Fibroblast of upper back skin (primary cell): ENCODE results near the gene RFC2.

ENCODE experiments used
- DNase-seq: peaks from one replicate; pipeline ENCODE4 v3.0.0-alpha.2; 2013

The RFC2 gene

DNA sequence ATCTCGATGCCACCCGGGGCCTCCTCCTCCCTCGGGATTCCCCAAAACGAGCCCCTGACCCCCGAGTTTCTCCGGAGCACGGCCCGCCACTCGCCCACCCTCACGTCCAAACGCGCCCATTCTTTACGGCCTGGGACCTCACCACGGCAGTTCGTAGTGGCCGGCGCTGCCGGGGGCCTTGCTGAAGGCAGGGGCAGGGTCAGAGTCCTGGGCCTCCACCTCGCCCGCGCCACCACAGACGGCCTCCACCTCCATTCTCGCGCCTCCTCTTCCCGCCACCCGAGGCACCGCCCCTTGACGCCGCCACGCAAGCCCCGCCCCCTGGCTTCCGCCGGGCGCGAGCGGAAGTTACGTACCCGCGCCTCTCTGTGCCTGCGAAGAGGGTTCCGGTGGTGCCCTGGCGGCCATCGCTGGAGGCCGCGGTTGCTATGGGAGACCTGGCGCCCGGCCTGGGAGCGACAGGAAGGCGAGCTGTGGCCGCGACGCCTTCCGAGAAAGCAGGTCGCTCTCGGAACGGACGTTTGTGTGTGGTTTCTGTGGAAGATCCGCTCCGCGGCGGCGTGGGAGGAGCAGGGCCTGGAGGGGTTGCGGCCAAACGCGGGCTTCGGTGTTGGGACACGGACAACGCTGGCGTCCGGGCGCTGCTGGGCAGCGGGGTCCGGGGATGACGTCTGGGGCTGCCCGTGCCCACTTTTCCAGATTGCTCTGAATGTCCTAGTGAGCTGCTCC, at the start of gene RFC2:
TSS of gene RFC2 (minus strand) at position 271 of the 729 bp plus-strand sequence. CDS start at position 255, 16 bp downstream.
- peak; percentile 94 for DNase-seq

DNA sequence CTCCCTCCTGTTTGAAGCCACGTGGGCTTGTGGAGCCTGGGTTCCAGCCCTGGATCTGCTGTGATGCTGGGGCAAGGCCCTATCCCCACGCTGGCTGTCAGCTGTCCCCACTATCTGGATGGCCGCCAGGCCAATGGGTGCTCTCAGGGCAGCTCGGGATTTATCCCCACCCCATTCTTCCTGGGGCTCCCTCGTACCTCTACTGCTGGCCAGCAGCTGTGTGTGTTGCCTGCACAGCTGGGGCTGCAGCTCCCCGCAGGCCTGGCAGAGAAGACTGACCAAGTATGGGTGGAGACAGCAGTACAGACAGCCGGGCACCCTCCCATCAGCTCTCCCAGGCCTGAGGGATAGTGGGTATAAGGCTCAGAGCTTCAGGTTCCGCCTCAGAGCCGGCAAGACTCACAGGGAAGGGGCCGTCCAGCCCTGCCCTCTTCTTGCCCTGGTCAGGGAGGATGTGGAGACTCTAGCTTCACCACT, 48.6 kb upstream of the RFC2 start:
- DNase-seq: no peak

DNA sequence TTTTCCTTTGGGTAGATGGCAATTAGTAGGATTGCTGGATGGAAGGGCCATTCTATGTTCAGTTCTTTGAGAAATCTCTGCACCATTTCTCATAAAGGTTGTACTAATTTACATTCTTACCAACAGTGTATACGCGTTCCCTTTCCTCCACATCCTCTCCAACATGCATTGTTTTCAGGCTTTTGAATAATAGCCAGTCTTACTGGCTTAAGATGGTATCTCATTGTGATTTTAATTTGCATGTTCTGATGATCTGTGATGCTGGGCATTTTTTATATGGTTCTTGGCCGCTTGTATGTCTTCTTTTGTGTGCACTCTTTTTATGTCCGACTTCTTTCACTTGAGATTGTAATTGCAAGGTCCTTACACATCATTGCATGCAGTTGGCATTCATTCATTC, 46.7 kb upstream of the RFC2 start:
- no peak for DNase-seq

DNA sequence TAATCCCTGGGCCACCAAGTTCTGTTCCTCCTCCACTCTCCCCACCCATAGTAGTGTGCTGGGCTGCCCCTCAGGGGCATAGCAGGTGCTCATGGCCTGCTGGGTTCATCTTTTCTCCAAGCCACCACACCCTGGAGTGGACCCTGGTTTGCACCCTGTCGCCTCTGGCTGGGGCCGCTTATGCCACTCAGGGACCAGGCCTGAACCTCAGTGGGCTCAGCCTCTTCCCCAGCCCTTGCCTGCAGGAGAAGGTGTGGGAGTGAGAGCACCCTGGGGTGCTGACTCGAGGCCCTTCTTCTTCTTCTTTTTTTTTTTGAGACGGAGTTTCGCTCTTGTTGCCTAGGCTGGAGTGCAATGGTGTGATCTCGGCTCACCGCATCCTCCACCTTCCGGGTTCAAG, 45.2 kb upstream of the RFC2 start:
- no peak for DNase-seq

DNA sequence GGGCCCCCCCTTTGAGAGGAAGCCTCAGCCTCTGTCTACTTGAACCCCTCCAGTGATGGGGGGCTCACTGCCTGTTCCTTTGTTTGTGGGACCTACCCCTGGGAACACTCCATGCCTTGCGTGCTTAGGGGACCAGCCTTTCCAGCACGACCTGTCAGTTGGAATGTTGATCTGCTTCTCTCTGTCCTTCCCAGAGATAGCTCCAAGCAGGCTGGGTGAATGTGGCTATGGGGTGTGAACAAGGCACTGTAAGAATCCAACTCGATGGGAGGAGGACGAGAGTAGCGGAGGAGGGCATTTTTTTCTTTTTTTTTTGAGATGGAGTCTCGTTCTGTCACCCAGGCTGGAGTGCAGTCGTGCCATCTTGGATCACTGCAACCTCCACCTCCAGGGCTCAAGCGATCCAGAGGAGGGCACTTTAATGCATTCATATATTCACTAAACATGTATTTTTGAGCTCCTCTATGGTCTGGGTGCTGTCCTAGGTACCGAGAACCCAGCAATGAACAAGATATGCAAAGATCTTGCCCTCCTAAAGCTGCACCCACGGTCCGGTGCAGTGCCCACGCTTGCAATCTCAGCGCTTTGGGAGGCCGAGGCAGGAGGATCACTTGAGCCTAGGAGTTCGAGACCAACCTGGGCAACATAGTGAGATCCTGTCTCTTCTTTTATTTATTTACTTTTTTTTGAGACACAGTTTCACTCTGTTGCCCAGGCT, 43.5 kb upstream of the RFC2 start:
- DNase-seq: no peak

DNA sequence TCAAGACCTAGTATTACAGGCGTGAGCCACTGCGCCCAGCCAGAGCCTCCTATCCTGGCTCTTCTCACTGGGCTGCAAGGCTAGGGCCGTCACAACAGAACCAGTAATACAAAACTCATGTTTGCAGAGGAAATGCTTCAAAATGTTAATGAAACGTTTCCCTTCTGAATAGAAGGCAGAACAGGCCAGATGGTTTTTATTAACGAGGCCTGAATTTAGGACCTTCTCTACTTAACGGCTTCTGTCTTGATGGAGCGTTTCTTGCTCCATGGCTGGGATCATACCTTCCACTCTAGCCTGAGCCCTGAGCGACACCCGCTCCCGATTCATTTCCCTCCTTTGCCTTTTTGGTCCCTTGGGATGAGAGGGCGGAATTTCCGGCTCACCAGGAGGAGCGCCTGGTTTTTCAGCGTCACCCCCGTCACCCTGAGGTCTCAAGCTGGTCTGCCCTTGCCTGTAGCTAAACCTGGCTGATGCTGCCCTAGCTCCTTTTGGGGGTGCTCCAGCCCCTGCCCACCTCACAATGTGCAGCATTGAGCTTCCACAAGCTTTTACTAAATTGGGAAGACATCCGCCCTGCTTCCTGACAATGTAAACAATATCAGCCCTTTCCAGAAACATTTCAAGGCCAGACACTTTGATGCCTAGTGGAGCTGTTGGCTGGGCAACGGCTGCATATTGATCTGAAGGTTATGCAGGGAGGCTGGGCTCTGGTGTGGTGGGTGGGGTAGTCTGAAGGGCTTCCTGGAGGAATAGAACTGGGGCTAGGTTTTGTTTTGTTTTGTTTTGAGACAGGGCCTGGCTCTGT, 40.2 kb upstream of the RFC2 start:
- DNase-seq: peak; percentile 82

DNA sequence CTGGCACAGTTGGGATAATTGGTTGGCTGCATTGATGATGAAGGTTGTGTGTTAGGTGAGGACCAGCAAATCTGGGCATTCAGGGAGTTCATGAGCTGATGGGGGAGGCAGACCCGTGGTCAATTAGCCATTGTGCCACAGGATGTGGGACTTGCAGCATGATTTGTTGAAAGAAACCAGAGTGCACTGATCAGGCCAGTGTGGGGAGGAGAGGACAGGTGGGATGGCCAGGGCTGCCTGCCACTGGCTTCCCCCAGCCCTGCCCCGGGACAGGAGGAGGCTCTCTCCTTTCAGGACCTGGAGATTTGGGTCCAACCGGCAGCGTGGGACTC, 39.3 kb upstream of the RFC2 start:
- no peak for DNase-seq

DNA sequence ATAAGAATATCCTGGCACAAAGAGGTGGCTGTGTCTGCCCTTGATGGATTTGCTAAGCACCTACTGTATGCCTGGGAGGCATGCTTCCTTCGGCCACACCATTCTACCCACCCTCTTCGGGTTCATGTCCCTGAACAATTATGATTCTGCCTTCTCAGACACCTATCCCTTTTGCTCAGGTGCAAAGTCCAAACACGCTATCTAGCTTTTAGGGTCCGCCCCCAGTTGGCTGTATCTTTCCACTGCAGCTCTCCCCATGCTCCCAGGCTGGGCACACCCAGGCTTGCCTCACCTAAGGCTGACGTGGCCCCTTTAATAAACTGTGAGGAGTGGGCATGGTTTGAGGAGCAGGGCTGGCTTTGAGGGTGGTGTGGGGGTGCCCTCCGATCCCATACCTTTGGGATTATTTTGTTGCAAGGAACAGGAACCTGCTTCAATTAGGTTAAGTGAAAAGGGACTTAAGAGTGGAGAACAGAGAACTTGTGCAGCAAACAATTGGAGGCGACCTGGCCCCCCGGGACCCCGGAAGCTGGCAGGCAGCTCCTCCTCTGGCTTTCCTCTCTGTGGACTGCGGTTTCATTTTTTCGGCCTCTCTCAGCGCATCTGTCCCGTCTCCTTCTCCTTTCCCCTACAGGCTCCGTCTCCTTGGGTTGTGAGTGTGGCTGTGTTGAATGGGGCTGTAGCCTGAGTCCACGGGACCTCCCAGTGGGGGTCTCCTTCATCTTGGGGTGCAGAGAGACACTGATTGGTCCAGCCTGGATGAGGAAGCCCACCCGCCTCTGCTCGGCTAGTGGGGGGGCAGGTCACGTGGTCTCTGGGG, 38.8 kb upstream of the RFC2 start:
- no peak for DNase-seq

DNA sequence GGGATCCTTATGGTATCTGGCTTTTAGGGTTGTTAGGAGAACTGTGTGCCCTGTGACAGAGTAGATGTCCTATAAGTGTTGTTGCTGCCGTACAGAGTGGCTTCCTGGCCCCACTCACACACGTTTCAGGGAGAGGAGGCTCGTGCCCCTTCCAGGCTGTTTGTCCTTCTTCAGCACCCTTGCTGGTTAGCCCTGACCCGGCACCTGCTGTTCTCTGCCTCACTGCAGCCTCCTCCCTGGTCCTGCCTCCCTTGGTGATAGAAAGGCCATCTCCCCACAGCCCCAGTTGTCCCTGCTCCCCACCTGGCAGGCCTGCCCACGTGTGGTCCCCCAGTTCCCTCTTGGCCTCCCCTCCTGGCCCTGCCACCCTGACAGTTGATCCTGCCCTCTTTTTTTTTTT, 37.3 kb upstream of the RFC2 start:
- DNase-seq: no peak

DNA sequence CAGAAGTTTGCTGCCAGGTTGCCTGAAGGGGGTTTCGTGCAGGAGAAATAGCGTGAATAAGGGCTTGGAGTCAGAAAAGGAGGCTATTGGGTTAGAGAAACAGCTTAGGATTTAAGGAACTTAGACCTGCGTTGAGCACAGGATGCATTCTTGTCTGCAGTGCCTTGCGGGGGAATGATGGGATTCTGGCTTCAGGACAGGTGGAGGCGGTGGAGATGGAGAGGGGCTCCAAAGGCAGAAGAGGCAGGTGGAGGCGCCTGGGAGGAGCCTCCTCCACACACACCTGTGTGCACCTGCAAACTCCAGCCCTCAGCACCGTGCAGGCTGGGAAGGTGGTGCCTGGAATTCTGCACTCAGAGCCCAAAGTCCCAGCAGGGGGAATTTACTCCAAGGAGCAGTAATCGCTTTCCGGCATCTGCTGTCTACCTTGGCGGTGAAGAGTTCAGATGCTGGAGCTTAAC, 36.8 kb upstream of the RFC2 start:
- DNase-seq: no peak

DNA sequence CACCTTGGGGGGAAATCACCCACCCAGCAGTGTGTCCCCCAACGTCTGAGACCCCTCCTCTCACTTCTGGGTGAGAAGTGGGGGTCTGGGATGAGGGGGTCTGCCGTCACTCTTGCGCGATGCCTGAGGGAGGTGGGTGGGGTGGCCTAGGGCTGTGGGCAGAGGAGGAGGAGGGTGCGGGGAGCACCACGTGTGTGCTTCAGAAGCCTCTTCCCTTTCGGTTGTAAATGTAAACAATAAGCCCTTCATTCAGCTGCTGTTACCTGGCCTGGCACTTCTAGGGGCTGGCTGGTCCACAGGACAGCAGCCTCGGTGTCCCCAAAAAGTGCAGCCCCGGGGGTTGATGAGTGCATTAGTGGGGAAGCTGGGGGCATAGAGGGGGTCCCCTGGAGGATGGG, 36.4 kb upstream of the RFC2 start:
- no peak for DNase-seq

DNA sequence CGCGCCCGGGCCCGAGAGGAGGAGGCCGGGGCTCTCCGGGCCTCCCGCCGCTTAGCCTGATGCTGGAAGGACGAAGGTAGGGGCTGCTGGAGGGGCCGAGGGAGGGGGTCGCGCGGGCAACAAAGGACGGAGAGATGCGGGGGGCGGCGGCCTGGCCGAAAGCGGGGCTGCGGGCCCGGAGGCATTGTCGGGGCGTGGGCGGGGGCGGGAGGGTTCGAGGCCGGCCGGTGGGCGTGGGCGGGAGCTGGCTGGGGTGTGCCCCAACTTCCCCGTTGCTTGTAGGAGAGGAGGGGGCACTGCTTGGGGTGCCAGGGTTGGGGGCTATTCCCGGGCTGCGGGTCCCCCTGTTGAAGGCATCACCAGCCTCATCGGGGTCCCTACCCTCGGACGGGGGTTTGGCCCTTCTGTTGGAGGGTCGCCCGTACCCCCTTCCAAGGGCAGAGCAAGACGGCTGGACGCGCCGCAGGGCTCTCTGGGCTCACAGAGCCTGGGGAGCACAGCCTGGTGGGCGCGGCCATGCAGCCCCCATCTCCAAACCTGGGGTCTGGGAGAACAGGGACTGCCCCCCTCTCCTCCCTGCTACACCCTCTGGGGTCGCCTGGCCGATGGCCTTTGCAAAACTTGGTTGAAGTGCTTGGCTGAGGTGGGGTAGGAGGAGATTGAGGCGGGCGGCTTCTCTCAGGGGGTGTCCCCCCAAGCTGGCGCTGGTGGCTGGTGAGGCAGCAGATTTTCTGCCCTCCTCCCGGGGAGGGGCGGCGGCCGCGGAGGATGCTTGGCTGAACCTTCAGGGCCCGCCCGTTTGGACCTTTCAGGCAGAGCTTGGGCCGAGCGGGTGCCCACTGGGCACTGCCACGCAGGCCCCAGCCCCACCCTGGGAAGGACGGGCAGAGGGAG, 35.7 kb upstream of the RFC2 start:
- DNase-seq: no peak

DNA sequence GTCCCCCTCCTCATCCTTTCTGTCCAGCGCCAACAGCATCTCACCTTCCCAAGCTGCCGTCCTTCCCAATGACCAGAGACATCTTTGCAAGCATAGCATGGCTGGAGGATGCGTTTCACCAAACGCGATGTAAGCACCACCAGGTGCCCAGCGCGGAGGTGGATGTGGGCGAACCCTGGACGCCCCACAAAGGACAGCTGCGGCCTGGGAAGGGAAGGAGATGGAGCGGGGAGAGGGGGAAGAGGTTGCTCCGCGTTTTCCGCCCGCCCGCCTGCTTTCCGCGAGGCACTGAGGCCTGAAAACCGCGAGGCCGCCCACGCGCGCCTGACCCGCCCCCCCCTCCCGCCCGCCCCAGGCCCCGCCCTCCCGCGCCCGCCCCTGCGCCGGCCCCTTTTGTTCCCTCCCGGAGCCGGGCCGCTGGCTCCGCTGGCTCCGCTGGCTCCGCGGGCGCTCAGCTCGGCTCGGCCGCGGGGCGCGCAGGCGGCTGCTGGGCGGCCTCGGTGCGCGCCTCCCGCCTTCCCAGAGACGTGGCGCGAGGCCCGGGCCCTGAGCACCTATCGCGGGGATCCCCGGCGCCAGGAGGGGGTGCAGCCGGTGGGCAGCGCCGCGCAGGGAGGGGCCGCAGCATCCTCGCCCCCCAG, 34.9 kb upstream of the RFC2 start, which contains the start of gene CLIP2:
TSS of gene CLIP2 (plus strand) at position 390 of the 641 bp plus-strand sequence. CDS start 28,140 bp downstream, outside the sequence.
- DNase-seq: peak; percentile 76

DNA sequence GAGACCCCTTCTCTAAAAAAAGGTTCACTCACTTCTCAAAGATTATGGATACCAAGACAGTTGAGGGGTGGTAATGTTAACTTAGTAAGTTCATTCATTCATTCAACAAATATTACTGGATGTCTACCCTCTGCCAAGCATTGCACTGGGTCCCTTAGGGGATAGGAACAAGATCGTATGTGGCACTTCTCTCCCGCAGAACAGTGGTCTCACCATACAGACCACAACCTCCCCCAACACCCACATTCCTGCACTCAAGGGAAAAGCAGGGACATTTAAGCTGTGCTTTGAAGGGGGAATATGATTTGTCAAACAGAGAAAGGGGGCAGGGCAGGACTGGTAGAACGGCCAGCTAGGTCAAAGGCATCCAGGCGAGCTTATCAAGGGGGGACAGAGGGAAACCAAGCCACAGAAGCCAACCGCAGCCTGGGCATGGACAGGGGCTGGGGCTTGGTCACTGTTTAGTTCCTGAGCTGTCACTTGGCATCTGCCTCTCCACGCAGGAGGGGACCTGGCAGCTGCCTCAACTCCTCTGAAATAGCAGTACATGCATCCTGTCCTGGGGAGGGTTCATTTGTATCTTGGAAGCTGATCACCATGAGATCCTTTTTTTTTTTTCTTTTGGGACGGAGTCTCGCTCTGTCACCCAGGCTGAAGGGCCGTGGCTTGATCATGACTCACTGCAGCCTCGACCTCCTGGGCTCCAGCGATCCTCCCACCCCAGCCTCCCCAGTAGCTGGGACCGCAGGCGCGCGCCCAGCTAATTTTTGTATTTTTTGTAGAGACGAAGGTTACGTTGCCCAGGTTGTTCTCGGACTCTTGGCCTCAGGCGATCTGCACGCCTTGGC, 34.1 kb upstream of the RFC2 start:
- DNase-seq: no peak

DNA sequence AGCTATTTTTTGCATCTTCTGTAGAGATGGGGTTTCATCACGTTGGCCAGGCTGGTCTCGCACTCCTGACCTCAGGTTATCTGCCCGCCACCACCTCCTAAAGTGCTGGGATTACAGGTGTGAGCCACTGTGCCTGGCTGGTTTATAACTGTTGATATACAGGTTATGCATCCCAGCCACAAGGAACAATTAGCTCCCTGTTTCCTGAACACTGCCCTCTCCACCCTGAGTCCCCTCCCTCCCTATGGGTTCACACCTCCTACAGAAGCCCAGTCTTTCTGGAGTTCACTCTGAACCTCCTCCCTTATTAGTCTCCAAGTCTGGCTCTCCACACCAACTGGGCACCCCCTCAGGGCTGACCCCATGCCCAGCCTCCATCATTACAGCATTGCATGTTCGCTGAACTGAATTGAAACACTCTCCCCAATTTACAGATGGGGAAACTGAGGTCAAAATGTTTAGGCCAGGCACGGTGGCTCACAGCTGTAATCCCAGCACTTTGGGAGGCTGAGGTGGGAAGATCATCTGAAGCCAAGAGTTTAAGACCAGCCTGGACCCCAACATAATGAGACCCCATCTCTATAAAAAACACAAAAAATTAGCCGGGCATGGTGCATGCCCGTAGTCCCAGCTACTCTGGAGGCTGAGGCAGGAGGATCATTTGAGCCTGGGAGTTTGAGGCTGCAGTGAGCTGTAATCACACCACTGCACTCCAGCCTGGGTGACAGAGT, 33.3 kb upstream of the RFC2 start:
- DNase-seq: no peak

DNA sequence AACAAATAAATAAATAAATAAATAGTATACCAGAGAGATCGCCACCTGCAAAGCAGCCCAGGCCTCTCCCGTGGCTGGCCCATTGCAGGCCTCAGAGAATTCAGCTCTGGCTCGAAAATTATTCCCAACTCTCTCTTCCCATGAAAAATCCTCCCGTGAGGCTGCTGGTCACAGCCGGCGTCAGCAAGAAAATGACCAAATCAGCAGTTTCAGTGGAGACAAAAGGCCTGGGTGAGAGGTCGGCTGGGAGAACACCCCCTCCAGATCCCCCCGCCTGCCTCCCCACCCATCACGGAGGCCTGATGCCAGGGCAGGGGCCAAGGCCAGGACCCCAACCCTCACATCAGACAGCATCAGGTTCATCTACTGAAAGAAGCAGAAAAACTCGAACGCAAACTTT, 31.9 kb upstream of the RFC2 start:
- no peak for DNase-seq

DNA sequence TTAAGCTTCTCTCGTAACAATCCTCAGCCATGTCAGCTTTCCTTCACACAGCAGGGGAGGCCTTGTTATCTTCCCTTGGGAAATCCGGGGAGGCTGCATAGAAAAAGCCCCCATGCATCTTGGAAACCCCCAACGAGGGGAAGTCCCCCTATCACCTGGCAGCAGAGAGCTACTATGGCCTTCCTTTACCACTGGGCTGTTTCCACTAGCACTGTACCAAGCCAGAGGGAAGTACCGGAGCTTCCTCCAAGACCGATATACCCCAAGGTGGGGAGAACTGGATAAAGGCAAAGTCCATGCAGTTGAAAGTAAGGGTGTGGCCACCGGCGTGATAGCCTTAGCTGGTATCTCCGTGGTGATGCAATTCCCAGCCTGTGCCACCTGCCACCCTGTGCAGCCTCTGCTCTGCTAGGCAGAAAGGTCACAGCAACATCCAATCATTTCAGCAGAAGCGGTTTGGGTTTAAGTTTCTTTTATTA, 30.6 kb upstream of the RFC2 start:
- DNase-seq: no peak

DNA sequence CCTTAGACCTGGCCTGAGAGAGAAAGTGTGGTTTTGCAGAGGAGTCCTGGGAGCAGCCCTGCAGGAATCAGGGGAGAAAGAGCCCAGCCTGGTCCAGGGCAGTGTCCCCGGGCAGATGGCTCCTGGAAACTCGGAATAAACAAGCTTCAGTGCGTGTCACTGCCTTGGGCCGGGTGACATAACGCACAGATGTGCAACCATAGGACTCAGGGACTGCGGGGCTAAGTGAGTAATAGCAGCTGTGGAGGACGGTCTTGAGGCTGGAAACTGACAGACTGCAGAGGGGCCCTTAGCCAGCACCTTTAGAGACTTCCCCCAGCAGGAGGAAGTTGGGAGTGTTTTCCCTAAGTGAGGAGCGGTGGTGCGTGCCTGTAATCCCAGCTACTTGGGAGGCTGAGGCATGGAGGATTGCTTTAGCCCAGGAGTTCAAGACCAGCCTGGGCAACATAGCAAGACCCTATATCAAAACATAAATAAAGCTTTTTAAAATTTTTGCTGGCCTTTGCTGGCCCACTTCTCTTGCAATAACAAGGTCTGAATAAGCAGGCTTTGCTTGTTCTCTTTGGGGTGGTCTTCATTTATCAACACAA, 29.8 kb upstream of the RFC2 start:
- no peak for DNase-seq
